Measurements from ENCODE around the gene KRT16. TPM values are rescaled to one million over a fixed set of nuclear protein-coding genes. Genes with fewer than 3 reads are reported as not detected.

The KRT16 gene
- total and polyA plus RNA-seq, 10 of the 15 experiments (the other 5 are each of a cell fraction or from before 2014, with no cell fraction given), result 0.07 TPM; not detected in 9

DNA sequence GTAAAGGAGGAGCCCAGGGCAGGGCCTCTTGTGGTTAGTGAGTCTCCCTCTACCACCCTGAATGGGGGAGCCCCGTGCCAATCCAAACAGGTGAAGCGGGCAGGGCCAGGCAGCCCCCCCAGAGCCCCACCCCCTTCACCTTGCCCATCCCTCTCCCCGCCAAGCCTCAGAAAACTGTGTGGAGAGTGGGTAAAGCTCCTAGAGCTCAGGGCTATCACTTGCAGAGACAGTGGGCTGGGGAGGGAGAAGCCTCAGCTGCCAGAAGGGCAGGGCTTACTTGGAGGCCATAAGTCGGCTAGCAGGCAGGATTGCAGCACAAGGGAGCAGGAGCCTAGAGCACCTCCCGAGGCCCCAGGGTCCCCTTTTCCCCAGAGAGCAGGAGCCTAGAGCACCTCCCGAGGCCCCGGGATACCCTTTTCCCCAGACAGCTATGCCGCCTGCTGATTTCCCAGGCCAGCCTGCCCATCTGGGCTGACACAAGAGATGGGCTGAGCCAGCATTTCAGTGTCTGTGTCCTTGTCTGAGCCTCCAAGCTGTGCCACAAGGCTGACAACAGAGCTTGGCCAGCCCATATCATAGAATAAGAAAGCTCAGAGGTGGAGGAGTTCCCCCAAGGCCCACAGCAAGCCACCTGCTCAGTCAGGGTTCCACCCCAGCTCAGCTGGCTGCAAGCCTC is 19.1 kb downstream of the KRT16 start (continued):
- TF ChIP-seq TBL1XR1 (IDR thresholded peaks at IDR 0.05; ENCODE audit: low read depth, low read length), result no peak
- TF ChIP-seq USF1 (IDR thresholded peaks at IDR 0.05; ENCODE audit: borderline replicate concordance, extremely low read length, insufficient read depth, low read depth, low read length), result no peak

- no peaks in the 10 kb centered on the region for H3K4me1 ChIP-seq (ENCODE audit: control insufficient read depth, insufficient read depth, low read length)
- H3K9ac ChIP-seq (ENCODE audit: control insufficient read depth, insufficient read depth, low read length), result no peak overlapping the region
- FAIRE-seq, result no peak
- intact Hi-C loops (cut with micrococcal nuclease; ENCODE audit: unreplicated experiment), result loop anchor here (5.0 kb wide), 1 partner anchor 70 kb away; no protein-coding TSS in a partner anchor
- ChIA-PET SMC1A (ENCODE audit: uncharacterized antibody, unreplicated experiment) (interaction anchor here (2.0 kb wide), 1 partner anchor 56 kb away, joined by 7 read pairs; no protein-coding TSS in a partner anchor), RAD21 (ENCODE audit: unreplicated experiment) (interaction anchor here (1.1 kb wide), 1 partner anchor 54 kb away, joined by 3 read pairs; no protein-coding TSS in a partner anchor), CTCF (interaction anchor here (1.1 to 3.1 kb wide), 4 partner anchors 8 to 71 kb away, joined by 3 to 12 read pairs (median 3); no protein-coding TSS in a partner anchor), POLR2A (no interaction called here)
- DNase-seq (ENCODE audit: low read depth, low spot score), result no peak
- TF ChIP-seq TCF7 (IDR thresholded peaks at IDR 0.05; ENCODE audit: borderline replicate concordance) (no peak), POU2F2 (IDR thresholded peaks at IDR 0.05; ENCODE audit: borderline replicate concordance, low read depth, low read length) (no peak), PRDM15 (CRISPR knock-in tag; IDR thresholded peaks at IDR 0.05) (no peak), WRNIP1 (IDR thresholded peaks at IDR 0.05; ENCODE audit: borderline replicate concordance, low read depth, low read length) (no peak), ZBTB33 (IDR thresholded peaks at IDR 0.05) (no peak)
- ATAC-seq, result no peak
- no peaks in the 10 kb centered on the region for H4K20me1 ChIP-seq (ENCODE audit: control insufficient read depth, insufficient read depth)
- H3K36me3 ChIP-seq (ENCODE audit: control insufficient read depth in 2 of 2, insufficient read depth in 2 of 2, low read length in 1 of 2), result no peaks in the 10 kb centered on the region
- no peaks in the 10 kb centered on the region for H3K9me3 ChIP-seq (replicated peaks; ENCODE audit: control insufficient read depth, insufficient read depth, low read length)
- no peak overlapping the region for H3K27ac ChIP-seq (ENCODE audit: control insufficient read depth, insufficient read depth)
- no peak overlapping the region for H2AFZ ChIP-seq (ENCODE audit: control insufficient read depth, low read depth, low read length)
- in situ Hi-C loops (cut with MboI), result no loop called here
- 33% methylated on average over 12 of the region's 12 CpGs for WGBS (ENCODE audit: insufficient coverage, insufficient replicate concordance, low lambda C conversion rate, missing lambda C conversion rate)
- H3K27me3 ChIP-seq (replicated peaks in 1 of 2; ENCODE audit: control insufficient read depth in 2 of 2, insufficient read depth in 2 of 2, low read length in 1 of 2), result peaks cover 0 to 2% of the 10 kb centered on the region in 2 experiments; a peak in 2 of 4 replicates
- H3K79me2 ChIP-seq (ENCODE audit: control insufficient read depth, insufficient read depth, low read length), result no peaks in the 10 kb centered on the region
- no peak overlapping the region for H3K4me2 ChIP-seq (ENCODE audit: control insufficient read depth, insufficient read depth)
- no peak overlapping the region for H3K4me3 ChIP-seq
- BruUV-seq (replicated peaks), result no TSS peak
Observed at GRCh38 chr17:41592601-41593305, 19.8 kb downstream of the KRT16 start.
